HCT116 (cell line): ENCODE results near the gene RASGRF1. TPM values are rescaled to one million over a fixed set of nuclear protein-coding genes. Genes with fewer than 3 reads are reported as not detected.

ENCODE experiments used
- ATAC-seq: fragments of 200-7000 bp; cut with Tn5 transposase; 2 replicates; pipeline ENCODE4 v1.9.1; 2020; ENCODE audit warnings: mild to moderate bottlenecking, moderate library complexity
- BruUV-seq: library from RNA; stranded (reverse); fragments of 400-500 nt; replicated peaks from 2 replicates; lab custom pipeline; 2021; lab: Mats Ljungman, UMichigan
- CTCF ChIA-PET: fragments of 300-600 bp; sonication (Branson Sonifier 250); formaldehyde crosslinking; loops from one replicate; lab custom pipeline; 2021; ENCODE audit warnings: antibody characterized with exemption; lab: Charles Lee
- POLR2A ChIA-PET: fragments of 300-600, 350-600 bp; sonication (Branson Sonifier 250); formaldehyde crosslinking; loops from one replicate; lab custom pipeline; 2021; ENCODE audit warnings: antibody characterized with exemption; lab: Charles Lee
- RAD21 ChIA-PET, 2 experiments: fragments of 300-600 bp; sonication (Branson Sonifier 250); formaldehyde crosslinking; loops; one replicate each; lab custom pipeline; 2023; ENCODE audit warnings: low total read pairs in 2 of 2; ENCODE audit not compliant: uncharacterized antibody in 2 of 2, unreplicated experiment in 2 of 2, low non-redundant PET in 1 of 2; lab: Charles Lee
- DNase-seq: peaks from one replicate; pipeline ENCODE4 v3.0.0-alpha.2; 2010; ENCODE audit warnings: low read depth, low spot score
- H2AFZ ChIP-seq: fragments of 200-600 bp; shearing (Covaris generic), sonication (generic); 2 replicates; pipeline ENCODE4 v1.6.1; 2017; ENCODE audit warnings: low read depth, mixed run types, mixed read lengths, antibody characterized with exemption, low read length; ENCODE audit not compliant: poor library complexity, severe bottlenecking
- H3K27ac ChIP-seq: 2 replicates; pipeline ENCODE4 v1.5.1; 2012; ENCODE audit warnings: low read depth, low read length
- H3K27me3 ChIP-seq: fragments of 200-600 bp; sonication (generic); 2 replicates; pipeline ENCODE4 v1.6.1; 2016; ENCODE audit warnings: mixed run types, low read length, mixed read lengths; ENCODE audit not compliant: insufficient read depth
- H3K36me3 ChIP-seq, 2 experiments: fragments of 200-500 bp in 1 of 2; fragments of 200-600 bp in 1 of 2; sonication (Bioruptor generic) in 1 of 2; sonication (generic) in 1 of 2; 2 replicates each; pipeline versions ENCODE4 v1.5.1 to v1.6.1; 2014 to 2016; ENCODE audit warnings: low read length in 2 of 2, inconsistent platforms in 1 of 2, mixed read lengths in 1 of 2, mixed run types in 1 of 2; ENCODE audit not compliant: insufficient read depth in 2 of 2, control insufficient read depth in 1 of 2
- H3K4me1 ChIP-seq, 2 experiments: fragments of 200-600 bp in 1 of 2; sonication (generic) in 1 of 2; 2 replicates each; pipeline versions ENCODE4 v1.5.1 to v1.6.1; 2012 to 2017; ENCODE audit warnings: low read length in 2 of 2, inconsistent platforms in 1 of 2, mild to moderate bottlenecking in 1 of 2, mixed read lengths in 1 of 2, mixed run types in 1 of 2, moderate library complexity in 1 of 2; ENCODE audit not compliant: insufficient read depth in 2 of 2, control insufficient read depth in 1 of 2
- H3K4me2 ChIP-seq: fragments of 200-600 bp; sonication (generic); 2 replicates; pipeline ENCODE4 v1.6.1; 2017; ENCODE audit warnings: mixed run types, low read length, mixed read lengths
- H3K4me3 ChIP-seq, 2 experiments: fragments of 200-600 bp in 1 of 2; sonication (generic) in 1 of 2; replicated peaks in 1 of 2; 2 replicates each; pipeline ENCODE4 v1.5.1; 2011 to 2016; ENCODE audit warnings: low read length in 2 of 2, control low read depth in 1 of 2, low read depth in 1 of 2, mild to moderate bottlenecking in 1 of 2, mixed read lengths in 1 of 2, mixed run types in 1 of 2
- H3K79me2 ChIP-seq: fragments of 200-600 bp; sonication (generic); 2 replicates; pipeline ENCODE4 v1.6.1; 2017; ENCODE audit warnings: mild to moderate bottlenecking, mixed run types, low read length, moderate library complexity, mixed read lengths; ENCODE audit not compliant: insufficient read depth
- H3K9ac ChIP-seq: fragments of 200-600 bp; sonication (generic); 2 replicates; pipeline ENCODE4 v1.6.1; 2016; ENCODE audit warnings: low read length, mixed read lengths
- H3K9me2 ChIP-seq: fragments of 200-600 bp; sonication (generic), shearing (Covaris generic); 2 replicates; pipeline ENCODE4 v1.6.1; 2017; ENCODE audit warnings: mixed run types, mild to moderate bottlenecking, moderate library complexity; ENCODE audit not compliant: insufficient read depth
- H3K9me3 ChIP-seq, 2 experiments: fragments of 200-500 bp in 1 of 2; fragments of 200-600 bp in 1 of 2; sonication (Bioruptor generic) in 1 of 2; sonication (generic) in 1 of 2; 2 replicates each; pipeline ENCODE4 v1.6.1; 2014 to 2017; ENCODE audit warnings: low read length in 2 of 2, mixed read lengths in 2 of 2, inconsistent platforms in 1 of 2, low read depth in 1 of 2, mild to moderate bottlenecking in 1 of 2, mixed run types in 1 of 2, moderate library complexity in 1 of 2; ENCODE audit not compliant: control insufficient read depth in 1 of 2, insufficient read depth in 1 of 2
- H4K20me1 ChIP-seq: fragments of 200-600 bp; sonication (generic), shearing (Covaris generic); 2 replicates; pipeline ENCODE4 v1.6.1; 2017; ENCODE audit warnings: mixed run types, mild to moderate bottlenecking, moderate library complexity; ENCODE audit not compliant: insufficient read depth
- JUND ChIP-seq: IDR thresholded peaks from 2 replicates; pipeline ENCODE4 v1.6.1; 2012
- RAD21 ChIP-seq: IDR thresholded peaks from 2 replicates; pipeline ENCODE4 v1.6.1; 2012; ENCODE audit warnings: low read depth, mild to moderate bottlenecking
- SIN3A ChIP-seq: IDR thresholded peaks from 2 replicates; pipeline ENCODE4 v1.6.1; 2012; ENCODE audit warnings: low read depth
- SRF ChIP-seq: IDR thresholded peaks from 2 replicates; pipeline ENCODE4 v1.6.1; 2012; ENCODE audit warnings: low read depth
- intact Hi-C: fragments of 100-400 bp; cut with micrococcal nuclease; formaldehyde crosslinking; loops from 2 replicates; pipeline ENCODE4 v1.10.0; 2022
- total RNA-seq: library from RNA; stranded (reverse); gene quantifications from one replicate; pipeline ENCODE4 v1.2.1, GENCODE V29; 2021; ENCODE audit not compliant: unreplicated experiment
- TF ChIP-seq, protein P1 (sequence below), 3 experiments: fragments of 200-600 bp in 1 of 3; sonication (generic) in 1 of 3; IDR thresholded peaks in 2 of 3; conservative IDR thresholded peaks in 1 of 3; 2 replicates each; pipeline ENCODE4 v1.5.1; 2012 to 2017; ENCODE audit warnings: low read depth in 2 of 3, low read length in 2 of 3, antibody characterized with exemption in 1 of 3, borderline replicate concordance in 1 of 3, control low read depth in 1 of 3, mild to moderate bottlenecking in 1 of 3, mixed read lengths in 1 of 3, mixed run types in 1 of 3, moderate library complexity in 1 of 3; ENCODE audit not compliant: insufficient read depth in 1 of 3

Gene RASGRF1
- total RNA-seq, 1 experiment from 2014 or later = 2.4 TPM

DNA sequence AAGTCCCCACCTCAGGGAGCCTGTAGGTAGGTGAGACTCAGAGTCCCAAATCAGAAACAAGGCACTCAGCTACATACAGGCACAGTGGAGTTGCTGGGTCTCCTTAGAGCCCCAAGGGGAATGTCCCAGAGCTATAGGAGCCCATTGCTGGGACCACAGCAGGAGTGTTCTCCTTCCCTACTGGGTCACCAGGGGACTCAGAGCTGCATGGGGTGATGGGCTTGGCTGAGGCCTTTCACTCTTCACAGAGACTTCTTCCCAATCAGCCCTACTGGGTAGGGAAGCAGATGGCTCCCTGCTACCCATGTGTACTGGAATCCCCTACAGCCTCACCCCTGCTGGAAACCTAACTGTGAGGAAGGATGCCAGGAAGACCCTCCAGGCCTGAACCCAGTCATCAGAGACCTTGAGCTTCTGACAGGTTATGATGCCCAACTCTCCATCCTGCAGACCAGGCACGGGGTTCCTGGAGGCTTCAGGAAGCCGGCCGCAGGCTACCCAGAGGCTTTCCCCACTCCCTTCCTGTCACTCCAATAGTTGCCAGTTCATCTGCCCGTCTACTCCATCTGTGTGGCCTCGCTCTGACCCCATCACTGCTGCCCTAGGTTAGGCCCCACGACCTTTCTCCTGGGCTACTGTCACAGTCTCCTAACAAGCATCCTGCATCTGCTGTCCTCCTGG lies 24.0 kb downstream of the RASGRF1 start:
- CTCF ChIA-PET = no interaction called here

DNA sequence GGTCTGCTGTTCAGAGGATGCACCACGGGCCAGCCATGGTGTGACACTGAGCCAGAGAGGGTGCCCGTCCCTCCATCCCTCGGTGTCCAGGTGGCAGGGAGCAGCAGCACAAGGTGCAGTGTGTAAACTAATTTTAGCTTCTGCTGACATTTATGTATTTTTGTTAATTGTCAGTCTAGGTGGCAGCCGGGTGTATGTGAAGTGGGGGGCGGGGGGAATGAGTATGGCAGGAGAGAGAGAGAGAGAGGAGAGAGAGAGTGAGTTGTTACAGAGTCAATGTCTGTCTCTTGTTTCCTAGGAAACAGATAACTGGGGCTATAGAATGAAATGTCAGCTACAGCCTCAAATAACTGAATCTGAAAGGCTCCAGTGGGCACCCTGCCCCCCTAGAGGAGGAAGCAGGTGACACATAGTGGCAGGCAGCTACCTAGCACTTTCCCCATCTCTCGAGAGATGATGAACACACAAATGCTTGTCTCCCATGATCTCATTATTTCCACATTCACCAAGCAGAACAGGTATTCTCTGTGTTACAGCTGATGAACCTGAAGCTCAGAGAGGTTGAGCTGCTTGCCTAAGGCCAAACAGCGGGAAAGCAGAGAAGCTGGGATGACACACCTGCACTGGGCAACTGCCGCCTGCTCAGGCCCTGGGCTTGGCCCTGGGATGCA lies 24.7 kb downstream of the RASGRF1 start:
- Histone ChIP-seq H2AFZ (no peak overlapping the region), H4K20me1 (no peaks in the 10 kb centered on the region), H3K27ac (no peak overlapping the region), H3K36me3 (no peaks in the 10 kb centered on the region), H3K9me2 (no peaks in the 10 kb centered on the region), H3K4me3 (no peak overlapping the region), H3K9me3 (no peaks in the 10 kb centered on the region), H3K79me2 (no peaks in the 10 kb centered on the region), H3K27me3 (peaks cover 4% of the 10 kb centered on the region; the same call in 1 of the 2 replicates), H3K9ac (no peak overlapping the region), H3K4me2 (no peak overlapping the region), H3K4me1 (no peaks in the 10 kb centered on the region)
- TF ChIP-seq, protein P1, sequence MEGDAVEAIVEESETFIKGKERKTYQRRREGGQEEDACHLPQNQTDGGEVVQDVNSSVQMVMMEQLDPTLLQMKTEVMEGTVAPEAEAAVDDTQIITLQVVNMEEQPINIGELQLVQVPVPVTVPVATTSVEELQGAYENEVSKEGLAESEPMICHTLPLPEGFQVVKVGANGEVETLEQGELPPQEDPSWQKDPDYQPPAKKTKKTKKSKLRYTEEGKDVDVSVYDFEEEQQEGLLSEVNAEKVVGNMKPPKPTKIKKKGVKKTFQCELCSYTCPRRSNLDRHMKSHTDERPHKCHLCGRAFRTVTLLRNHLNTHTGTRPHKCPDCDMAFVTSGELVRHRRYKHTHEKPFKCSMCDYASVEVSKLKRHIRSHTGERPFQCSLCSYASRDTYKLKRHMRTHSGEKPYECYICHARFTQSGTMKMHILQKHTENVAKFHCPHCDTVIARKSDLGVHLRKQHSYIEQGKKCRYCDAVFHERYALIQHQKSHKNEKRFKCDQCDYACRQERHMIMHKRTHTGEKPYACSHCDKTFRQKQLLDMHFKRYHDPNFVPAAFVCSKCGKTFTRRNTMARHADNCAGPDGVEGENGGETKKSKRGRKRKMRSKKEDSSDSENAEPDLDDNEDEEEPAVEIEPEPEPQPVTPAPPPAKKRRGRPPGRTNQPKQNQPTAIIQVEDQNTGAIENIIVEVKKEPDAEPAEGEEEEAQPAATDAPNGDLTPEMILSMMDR (IDR thresholded peaks at IDR 0.05 in 2 of 3, conservative IDR thresholded peaks at IDR 0.05 in 1 of 3; ENCODE audit: borderline replicate concordance in 1 of 3, insufficient read depth in 1 of 3, low read depth in 2 of 3, low read length in 2 of 3) = 0 out of 6 replicates have a peak, but pooled peaks of 1 of the 3 experiments have one; percentile 9
- TF ChIP-seq SIN3A = no peak
- TF ChIP-seq SRF = no peak
- no peak for TF ChIP-seq RAD21
- intact Hi-C loops = no loop called here
- ChIA-PET CTCF (no interaction called here), POLR2A (no interaction called here), RAD21 (no interaction called here)
- ATAC-seq (0 out of 2 replicates have a peak, but pooled peaks have one; percentile 36), DNase-seq (no peak)
- no TSS peak for BruUV-seq

More for the DNA sequence above, 24.0 kb downstream of the RASGRF1 start:
- POLR2A ChIA-PET = no interaction called here
- RAD21 ChIA-PET = no interaction called here
- H3K9ac ChIP-seq = no peak overlapping the region
- H4K20me1 ChIP-seq = no peaks in the 10 kb centered on the region
- DNase-seq (no peak), ATAC-seq (no peak)
- no peak for TF ChIP-seq JUND
- no peaks in the 10 kb centered on the region for H3K9me3 ChIP-seq
- H3K4me1 ChIP-seq = no peaks in the 10 kb centered on the region
- no peak overlapping the region for H2AFZ ChIP-seq
- H3K27ac ChIP-seq = no peak overlapping the region
- peaks cover 4% of the 10 kb centered on the region; the same call in 1 of the 2 replicates for H3K27me3 ChIP-seq
- H3K4me3 ChIP-seq = no peak overlapping the region
- no peaks in the 10 kb centered on the region for H3K9me2 ChIP-seq
- H3K79me2 ChIP-seq = no peaks in the 10 kb centered on the region
- no peak overlapping the region for H3K4me2 ChIP-seq
- BruUV-seq = no TSS peak
- intact Hi-C loops = no loop called here
- no peaks in the 10 kb centered on the region for H3K36me3 ChIP-seq
